Measurements from ENCODE around the gene FOXO1. TPM values are rescaled to one million over a fixed set of nuclear protein-coding genes. Genes with fewer than 3 reads are reported as not detected.

The FOXO1 gene
- total RNA-seq, 2 donors from 2014 or later: 20.1 to 29.7 TPM

DNA sequence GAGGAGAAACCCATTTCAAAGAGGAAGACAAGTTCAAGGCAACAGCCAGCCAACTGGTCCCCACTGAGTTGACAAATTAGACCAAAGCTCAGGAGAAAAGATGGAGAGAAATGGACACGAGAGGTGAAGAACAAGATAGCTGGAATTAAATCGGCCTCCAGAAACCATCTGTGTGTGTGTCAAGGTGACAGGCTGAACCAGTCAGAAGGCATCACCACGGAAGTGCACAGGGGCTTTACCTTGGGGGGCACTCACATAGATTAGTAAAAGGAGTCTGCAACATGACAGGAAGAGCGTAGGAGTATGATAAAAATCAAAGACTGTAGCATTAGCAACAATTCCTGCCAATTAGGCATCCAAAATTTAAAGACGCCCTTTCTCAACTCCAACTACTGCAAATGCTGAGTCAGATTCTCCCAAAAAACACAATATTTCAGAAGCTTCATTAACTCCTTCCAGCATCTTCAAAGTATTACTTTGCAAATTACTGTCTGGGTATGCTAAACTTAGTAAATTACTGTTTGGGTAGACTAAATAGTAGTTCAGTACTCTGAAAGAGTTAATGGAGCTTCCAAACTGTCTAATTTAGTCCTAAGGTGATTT, 66.2 kb downstream of the FOXO1 start:
- TF ChIP-seq, protein P1, sequence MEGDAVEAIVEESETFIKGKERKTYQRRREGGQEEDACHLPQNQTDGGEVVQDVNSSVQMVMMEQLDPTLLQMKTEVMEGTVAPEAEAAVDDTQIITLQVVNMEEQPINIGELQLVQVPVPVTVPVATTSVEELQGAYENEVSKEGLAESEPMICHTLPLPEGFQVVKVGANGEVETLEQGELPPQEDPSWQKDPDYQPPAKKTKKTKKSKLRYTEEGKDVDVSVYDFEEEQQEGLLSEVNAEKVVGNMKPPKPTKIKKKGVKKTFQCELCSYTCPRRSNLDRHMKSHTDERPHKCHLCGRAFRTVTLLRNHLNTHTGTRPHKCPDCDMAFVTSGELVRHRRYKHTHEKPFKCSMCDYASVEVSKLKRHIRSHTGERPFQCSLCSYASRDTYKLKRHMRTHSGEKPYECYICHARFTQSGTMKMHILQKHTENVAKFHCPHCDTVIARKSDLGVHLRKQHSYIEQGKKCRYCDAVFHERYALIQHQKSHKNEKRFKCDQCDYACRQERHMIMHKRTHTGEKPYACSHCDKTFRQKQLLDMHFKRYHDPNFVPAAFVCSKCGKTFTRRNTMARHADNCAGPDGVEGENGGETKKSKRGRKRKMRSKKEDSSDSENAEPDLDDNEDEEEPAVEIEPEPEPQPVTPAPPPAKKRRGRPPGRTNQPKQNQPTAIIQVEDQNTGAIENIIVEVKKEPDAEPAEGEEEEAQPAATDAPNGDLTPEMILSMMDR (conservative IDR thresholded peaks at IDR 0.05): no peak
- DNase-seq: no peak

DNA sequence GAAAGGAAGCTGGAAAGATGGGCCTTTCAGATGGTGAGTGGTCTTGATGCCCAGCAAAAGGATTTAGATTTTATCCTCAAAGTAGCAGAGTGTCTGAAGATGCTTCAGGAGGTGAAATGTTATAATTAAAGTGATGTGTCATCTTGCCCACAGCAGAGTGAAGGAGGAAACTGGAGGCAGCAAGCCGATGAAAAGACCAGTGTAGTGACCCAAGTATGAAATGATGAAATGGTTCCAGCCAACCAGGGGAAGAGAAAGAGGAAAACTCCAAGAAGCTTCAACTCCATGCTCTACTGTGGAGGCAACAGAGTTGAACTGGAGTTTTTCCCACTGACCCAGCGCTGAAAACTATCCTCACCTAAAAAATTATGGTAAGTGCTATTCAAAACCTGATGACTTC, 66.7 kb downstream of the FOXO1 start:
- no peaks in the 10 kb centered on the region for H3K4me1 ChIP-seq (ENCODE audit: control insufficient read depth, insufficient read depth, low read length)
- no peak overlapping the region for H3K27ac ChIP-seq (ENCODE audit: low read depth, low read length)
- TF ChIP-seq, protein P1 (conservative IDR thresholded peaks at IDR 0.05): no peak
- no peak overlapping the region for H3K27ac Mint-ChIP-seq
- H3K27me3 Mint-ChIP-seq (ENCODE audit: insufficient read depth): no peaks in the 10 kb centered on the region
- WGBS, 2 experiments (ENCODE audit: insufficient coverage in 1 of 2, insufficient read length in 1 of 2): 97 to 100% methylated on average over 2 of the region's 2 CpGs
- H3K4me3 Mint-ChIP-seq: no peak overlapping the region
- peaks cover 20% of the 10 kb centered on the region for H3K4me1 Mint-ChIP-seq
- H3K36me3 ChIP-seq (ENCODE audit: control insufficient read depth, insufficient read depth, low read length): no peaks in the 10 kb centered on the region
- H3K9me3 ChIP-seq (ENCODE audit: control insufficient read depth, low read length): no peaks in the 10 kb centered on the region
- H3K4me3 ChIP-seq (ENCODE audit: low read length): no peak overlapping the region
- H3K27me3 ChIP-seq (ENCODE audit: control insufficient read depth, insufficient read depth, low read length, poor library complexity, severe bottlenecking): no peaks in the 10 kb centered on the region
- H3K9ac ChIP-seq (ENCODE audit: extremely low read depth, low read length, poor library complexity, severe bottlenecking): no peak overlapping the region
- H3K9me3 Mint-ChIP-seq: no peaks in the 10 kb centered on the region
- DNase-seq: no peak
- no peaks in the 10 kb centered on the region for H3K36me3 Mint-ChIP-seq (ENCODE audit: low read depth)

More for the DNA sequence above, 66.2 kb downstream of the FOXO1 start:
- Histone ChIP-seq H3K4me1 (ENCODE audit: control insufficient read depth, insufficient read depth, low read length) (no peaks in the 10 kb centered on the region), H3K36me3 (ENCODE audit: control insufficient read depth, insufficient read depth, low read length) (no peaks in the 10 kb centered on the region), H3K27ac (ENCODE audit: low read depth, low read length) (no peak overlapping the region), H3K27me3 (ENCODE audit: control insufficient read depth, insufficient read depth, low read length, poor library complexity, severe bottlenecking) (no peaks in the 10 kb centered on the region), H3K9ac (ENCODE audit: extremely low read depth, low read length, poor library complexity, severe bottlenecking) (no peak overlapping the region), H3K9me3 (ENCODE audit: control insufficient read depth, low read length) (no peaks in the 10 kb centered on the region), H3K4me3 (ENCODE audit: low read length) (no peak overlapping the region)
- no peaks in the 10 kb centered on the region for H3K36me3 Mint-ChIP-seq (ENCODE audit: low read depth)
- no peak overlapping the region for H3K4me3 Mint-ChIP-seq
- no peak overlapping the region for H3K27ac Mint-ChIP-seq
- no peaks in the 10 kb centered on the region for H3K9me3 Mint-ChIP-seq
- WGBS, 2 experiments (ENCODE audit: insufficient coverage in 1 of 2, insufficient read length in 1 of 2): 91 to 96% methylated on average over 3 to 5 of the region's 5 CpGs
- H3K27me3 Mint-ChIP-seq (ENCODE audit: insufficient read depth): no peaks in the 10 kb centered on the region
- H3K4me1 Mint-ChIP-seq: peaks cover 20% of the 10 kb centered on the region

DNA sequence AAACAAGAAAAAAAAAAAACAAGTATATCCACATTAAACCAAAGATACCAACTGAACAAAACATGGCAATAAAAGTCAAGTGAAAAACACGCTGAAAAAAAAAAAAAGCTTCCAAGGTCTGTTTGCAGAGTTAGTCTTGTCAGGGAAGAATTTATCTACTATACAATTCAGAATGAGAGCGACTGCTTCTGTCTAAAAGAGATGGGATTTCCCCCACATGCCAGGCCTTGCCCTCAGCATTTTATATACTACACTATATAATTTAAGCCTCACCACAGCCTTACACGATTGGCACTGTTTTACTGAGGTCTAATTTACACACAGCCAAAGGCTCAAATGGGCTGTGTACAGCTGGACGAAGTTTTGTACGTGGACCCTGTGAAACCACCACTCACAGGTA, 67.3 kb downstream of the FOXO1 start:
- Mint-ChIP-seq H3K36me3 (ENCODE audit: low read depth) (no peaks in the 10 kb centered on the region), H3K4me3 (no peak overlapping the region), H3K9me3 (no peaks in the 10 kb centered on the region), H3K4me1 (peaks cover 22% of the 10 kb centered on the region), H3K27ac (no peak overlapping the region), H3K27me3 (ENCODE audit: insufficient read depth) (no peaks in the 10 kb centered on the region)
- no peak overlapping the region for H3K4me3 ChIP-seq (ENCODE audit: low read length)
- 89 to 100% methylated on average over 3 to 5 of the region's 5 CpGs for WGBS, 2 experiments (ENCODE audit: insufficient coverage in 1 of 2, insufficient read length in 1 of 2)
- no peak for DNase-seq
- no peaks in the 10 kb centered on the region for H3K4me1 ChIP-seq (ENCODE audit: control insufficient read depth, insufficient read depth, low read length)
- H3K9ac ChIP-seq (ENCODE audit: extremely low read depth, low read length, poor library complexity, severe bottlenecking): no peak overlapping the region
- no peaks in the 10 kb centered on the region for H3K27me3 ChIP-seq (ENCODE audit: control insufficient read depth, insufficient read depth, low read length, poor library complexity, severe bottlenecking)
- no peaks in the 10 kb centered on the region for H3K9me3 ChIP-seq (ENCODE audit: control insufficient read depth, low read length)
- no peaks in the 10 kb centered on the region for H3K36me3 ChIP-seq (ENCODE audit: control insufficient read depth, insufficient read depth, low read length)
- TF ChIP-seq, protein P1 (conservative IDR thresholded peaks at IDR 0.05): no peak
- no peak overlapping the region for H3K27ac ChIP-seq (ENCODE audit: low read depth, low read length)
